Activated CD8-positive, alpha-beta memory T cell treated with anti-CD3 and anti-CD28 coated beads, Interleukin-2, amount 50 U/mL, for 24 hours (primary cell): Measurements from ENCODE around the gene TMEM217.

Experiments
- DNase-seq: peaks from one replicate; pipeline ENCODE4 v3.0.0-alpha.2; 2020; ENCODE audit errors: extremely low read depth

TMEM217 gene

GRCh38 chr6:37280162-37280887 lies 22.4 kb upstream of the TMEM217 start:
- no peak for DNase-seq

GRCh38 chr6:37279366-37280134 lies 21.6 kb upstream of the TMEM217 start:
- no peak for DNase-seq

DNA sequence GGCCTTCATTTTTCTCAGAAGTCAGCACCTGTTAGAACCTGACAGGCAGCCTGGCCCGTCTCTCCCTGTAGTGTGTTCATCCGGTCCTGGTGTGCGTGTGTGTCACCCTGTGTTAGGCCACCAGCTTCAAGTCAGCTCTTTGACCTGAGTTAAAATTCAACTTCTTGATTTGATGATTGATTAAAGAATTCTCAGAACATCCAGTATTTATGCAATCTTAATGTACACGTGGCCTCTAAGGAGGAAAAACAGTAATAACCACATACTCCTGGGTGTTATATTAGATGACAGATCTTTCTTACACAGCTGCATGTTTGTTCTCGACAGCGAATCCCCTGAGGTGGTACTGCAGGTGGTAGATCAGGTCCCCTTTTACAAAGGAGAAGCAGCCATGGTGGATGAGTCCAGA lies 19.1 kb upstream of the TMEM217 start:
- DNase-seq = no peak

DNA sequence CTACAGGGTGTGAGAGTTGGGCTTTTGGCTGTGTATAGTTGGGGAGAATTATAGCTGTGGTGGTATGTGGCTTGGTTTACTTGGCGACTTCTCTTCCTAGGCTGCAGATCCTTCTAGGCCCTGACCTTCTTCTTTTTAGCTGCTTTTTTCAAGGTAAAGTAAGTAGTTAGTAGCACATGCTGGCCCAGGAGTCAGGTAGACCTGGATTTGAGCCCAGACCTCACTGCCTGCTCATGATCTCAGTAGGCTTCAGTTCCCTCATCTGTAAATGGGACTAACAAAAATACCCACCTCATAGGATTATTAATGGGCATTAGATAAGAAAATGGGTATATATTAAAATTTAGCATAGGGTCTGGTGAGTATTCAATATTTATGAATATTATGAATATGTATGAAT lies 17.4 kb upstream of the TMEM217 start:
- no peak for DNase-seq

- no peak for DNase-seq
Observed at GRCh38 chr6:37273690-37274089, 15.7 kb upstream of the TMEM217 start.

- DNase-seq = no peak
Observed at GRCh38 chr6:37272834-37273566, 15.1 kb upstream of the TMEM217 start.

DNA sequence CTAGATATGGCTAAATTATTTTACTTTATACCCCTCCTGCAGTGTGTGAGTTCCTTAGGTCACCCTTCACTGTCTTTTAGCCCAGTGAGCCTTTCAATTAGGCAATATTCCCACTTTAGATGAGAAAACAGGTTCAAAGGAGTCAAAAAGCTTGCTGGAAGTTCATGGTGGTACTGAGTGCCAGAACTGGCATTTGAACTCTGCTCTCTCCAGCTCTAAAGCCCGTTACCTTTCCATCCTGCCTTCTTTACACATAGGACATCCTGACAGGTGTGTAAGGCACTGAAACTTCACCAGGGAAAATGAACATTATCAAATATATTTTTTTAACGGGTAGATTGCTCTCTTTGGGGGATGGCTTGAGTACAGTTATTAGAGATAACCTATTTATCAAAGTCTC lies 11.2 kb upstream of the TMEM217 start:
- no peak for DNase-seq

- DNase-seq = no peak
Observed at GRCh38 chr6:37265860-37266259, 7.9 kb upstream of the TMEM217 start.

- DNase-seq = no peak
Observed at GRCh38 chr6:37265001-37265400, 7.1 kb upstream of the TMEM217 start.

DNA sequence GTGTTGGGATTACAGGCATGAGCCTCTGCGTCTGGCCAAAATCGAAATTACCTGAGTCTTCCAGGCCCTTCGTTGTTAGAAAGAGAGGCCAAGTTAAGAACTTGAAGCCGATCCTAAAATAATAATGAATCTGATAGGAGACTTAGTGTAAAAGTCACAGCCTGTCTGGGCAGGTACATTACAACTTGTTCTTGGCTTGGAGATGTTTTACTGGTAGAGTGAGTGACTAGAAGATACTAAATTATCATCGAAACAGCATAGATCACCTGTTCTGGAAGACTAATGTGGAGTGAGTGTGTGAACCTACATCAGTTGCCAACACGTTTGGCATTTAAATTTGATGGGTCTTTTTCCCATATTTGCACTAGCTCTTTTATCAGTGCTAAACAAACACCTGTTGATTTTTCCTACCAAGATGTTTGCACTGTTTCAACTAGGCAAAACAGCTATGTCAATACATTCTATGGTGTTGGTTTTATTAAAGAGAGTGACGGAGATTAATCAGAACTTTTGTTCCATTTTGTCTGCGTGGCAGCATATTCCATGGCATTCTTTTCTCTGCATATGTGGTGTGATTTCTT lies 4.6 kb upstream of the TMEM217 start:
- DNase-seq = no peak

- no peak for DNase-seq
Observed at GRCh38 chr6:37261198-37261597, 3.3 kb upstream of the TMEM217 start.

- no peak for DNase-seq
Observed at GRCh38 chr6:37260444-37260843, 2.5 kb upstream of the TMEM217 start.

DNA sequence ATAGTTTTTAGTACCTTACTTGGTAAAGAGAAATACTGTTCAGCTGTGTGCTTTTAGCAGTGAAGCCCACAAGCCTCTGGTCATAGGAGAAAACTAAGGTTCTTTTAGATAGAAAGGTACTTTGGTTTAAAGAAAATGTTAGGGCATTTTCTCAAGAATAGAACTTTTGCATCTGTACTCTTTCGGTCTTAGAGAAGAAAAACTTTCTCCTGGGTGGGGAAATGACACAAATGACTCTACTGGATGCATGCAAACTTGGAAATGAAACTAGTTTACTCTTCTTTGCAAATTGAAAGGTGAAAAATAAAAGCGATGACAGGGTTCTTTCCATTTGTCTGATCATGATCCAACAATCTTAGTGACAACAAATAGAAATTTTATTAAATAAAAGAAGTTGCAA lies 2.1 kb upstream of the TMEM217 start:
- DNase-seq = no peak

DNA sequence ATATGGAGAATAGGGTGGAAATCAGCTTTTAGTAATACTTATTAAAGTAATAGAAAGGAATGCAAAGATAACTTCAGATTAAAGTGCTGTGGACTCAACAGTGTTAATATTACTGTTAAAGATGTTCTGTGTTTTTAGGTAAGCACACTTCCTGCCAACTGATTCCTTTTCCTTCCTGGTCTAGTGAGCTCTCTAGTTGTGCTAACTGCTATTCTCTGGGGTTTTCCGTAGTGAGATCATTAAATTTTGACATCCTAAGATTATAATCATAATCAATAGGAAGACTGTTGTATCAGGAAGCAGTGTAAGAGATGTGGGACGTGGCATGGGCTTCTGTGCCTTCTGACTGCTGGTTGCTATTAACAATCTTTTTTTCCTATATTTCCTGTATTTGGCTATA lies 1.2 kb upstream of the TMEM217 start:
- DNase-seq = no peak

GRCh38 chr6:37258405-37259105 lies 611 bp upstream of the TMEM217 start:
- DNase-seq = no peak

GRCh38 chr6:37257320-37257633 lies 667 bp downstream of the TMEM217 start:
- no peak for DNase-seq

DNA sequence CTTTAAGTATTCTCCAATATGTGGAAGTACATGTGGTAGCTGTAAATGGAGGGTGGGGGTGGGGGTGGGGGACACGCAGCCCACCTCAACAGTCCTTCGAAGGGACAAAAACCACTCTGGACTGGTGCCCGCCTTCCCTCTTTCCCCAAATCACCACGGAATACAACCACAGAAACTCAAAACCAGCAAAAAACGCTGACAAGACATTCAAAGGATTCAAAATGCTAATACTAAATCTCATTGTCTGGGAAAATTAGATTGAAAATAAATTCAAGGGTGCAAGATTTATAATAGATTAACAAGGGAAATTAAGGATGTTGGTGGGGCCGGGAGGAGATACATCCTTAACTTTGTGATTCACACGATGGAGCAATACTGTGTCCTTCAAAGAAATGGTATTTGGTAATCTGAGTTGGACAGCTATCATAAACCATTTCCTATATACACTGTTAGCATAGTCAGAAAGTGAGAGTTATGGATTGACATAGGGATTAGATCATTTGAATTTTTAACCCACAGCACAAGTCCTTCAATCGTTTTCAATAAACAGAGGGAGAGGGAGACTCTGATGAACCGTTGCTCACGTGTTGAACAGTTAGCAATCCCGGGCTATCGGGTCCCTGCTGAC lies 1.1 kb downstream of the TMEM217 start:
- DNase-seq = no peak

DNA sequence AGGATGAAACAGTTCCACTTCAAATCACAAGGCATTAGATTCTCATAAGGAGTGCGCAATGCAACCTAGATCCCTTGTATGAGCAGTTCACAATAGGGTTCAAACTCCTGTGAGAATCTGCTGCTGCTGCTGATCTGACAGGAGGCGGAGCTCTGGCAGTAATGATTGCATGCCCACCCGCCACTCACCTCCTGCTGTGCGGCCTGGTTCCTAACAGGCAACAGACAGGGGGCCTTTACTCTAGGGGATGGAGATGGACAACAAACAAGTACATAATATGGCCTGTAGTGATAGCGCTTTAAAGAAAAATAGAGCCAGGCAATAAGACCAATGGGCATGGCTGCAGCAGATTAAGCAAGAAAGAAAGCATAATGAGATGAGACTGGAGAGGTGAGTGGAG lies 3.1 kb downstream of the TMEM217 start:
- DNase-seq = no peak

- no peak for DNase-seq
Observed at GRCh38 chr6:37253486-37254007, 4.4 kb downstream of the TMEM217 start.

DNA sequence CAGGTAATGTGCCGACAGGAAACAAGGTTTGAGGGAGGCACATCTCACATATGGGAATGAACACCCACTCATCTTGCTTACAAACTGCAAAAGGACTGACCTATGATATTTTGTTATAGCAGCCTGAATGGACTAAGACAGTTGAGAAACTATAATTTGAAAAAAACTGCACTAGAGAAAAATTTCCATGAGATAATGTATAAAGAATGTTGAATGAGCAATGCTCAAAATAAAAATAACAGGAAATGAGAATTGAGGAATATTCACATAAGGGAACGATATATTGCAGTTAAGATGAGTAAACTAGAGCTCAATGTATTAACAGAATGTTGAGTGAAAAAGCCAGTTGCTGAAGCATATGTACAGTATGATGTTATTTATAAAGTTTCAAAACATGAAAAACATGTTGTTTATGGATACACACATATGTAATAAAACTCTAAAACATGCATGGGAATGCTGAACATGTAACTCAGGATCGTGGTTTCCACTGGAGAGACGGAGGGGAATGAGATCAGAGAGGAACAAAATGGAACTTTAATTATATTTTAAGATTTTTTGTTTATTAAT lies 6.6 kb downstream of the TMEM217 start:
- DNase-seq = no peak
